ENCODE results near the gene TMC8. TPM values are rescaled to one million over a fixed set of nuclear protein-coding genes. Genes with fewer than 3 reads are reported as not detected.
"Not testable (repeated sequence)": the region's sequence is repeated elsewhere in the genome, so short reads cannot be mapped to it uniquely, and the experiment has no call there.

Gene TMC8
- total RNA-seq, 1 donor from 2014 or later, result 8.4 TPM

GRCh38 chr17:78154903-78155811 lies 24.6 kb downstream of the TMC8 start:
- no peak for DNase-seq (ENCODE audit: low spot score)

- DNase-seq (ENCODE audit: low spot score), result no peak
Measured at GRCh38 chr17:78159575-78160158, 29.1 kb downstream of the TMC8 start.

GRCh38 chr17:78163881-78164747 lies 33.5 kb downstream of the TMC8 start:
- DNase-seq (ENCODE audit: low spot score), result no peak

- DNase-seq (ENCODE audit: low spot score), result no peak
Measured at GRCh38 chr17:78164748-78165607, 34.4 kb downstream of the TMC8 start.

GRCh38 chr17:78166416-78166815 lies 35.8 kb downstream of the TMC8 start:
- no peak for DNase-seq (ENCODE audit: low spot score)

- DNase-seq (ENCODE audit: low spot score), result peak; percentile 96
Measured at GRCh38 chr17:78168242-78168902, 37.8 kb downstream of the TMC8 start, which contains the start of gene SYNGR2. Gene SYNGR2 (plus strand): TSS chr17:78168581. CDS start chr17:78168617, 36 bp downstream.

- DNase-seq (ENCODE audit: low spot score), result no peak
Measured at GRCh38 chr17:78168903-78169793, 38.6 kb downstream of the TMC8 start.

GRCh38 chr17:78170692-78171590 lies 40.4 kb downstream of the TMC8 start:
- DNase-seq (ENCODE audit: low spot score), result no peak

- DNase-seq (ENCODE audit: low spot score), result not testable (repeated sequence)
Measured at GRCh38 chr17:78171591-78172248, 41.1 kb downstream of the TMC8 start.

GRCh38 chr17:78172249-78173051 lies 41.9 kb downstream of the TMC8 start:
- no peak for DNase-seq (ENCODE audit: low spot score)

- DNase-seq (ENCODE audit: low spot score), result no peak
Measured at GRCh38 chr17:78173097-78173715, 42.6 kb downstream of the TMC8 start.

- peak; percentile 95 for DNase-seq (ENCODE audit: low spot score)
Measured at GRCh38 chr17:78174346-78174869, 43.8 kb downstream of the TMC8 start.

GRCh38 chr17:78174870-78175642 lies 44.5 kb downstream of the TMC8 start:
- DNase-seq (ENCODE audit: low spot score), result no peak

- no peak for DNase-seq (ENCODE audit: low spot score)
Measured at GRCh38 chr17:78175643-78175981, 45.0 kb downstream of the TMC8 start.

- peak; percentile 94 for DNase-seq (ENCODE audit: low spot score)
Measured at GRCh38 chr17:78176548-78177025, 46.0 kb downstream of the TMC8 start.
